Upper lobe of left lung (tissue), 4 donors: ENCODE measurements around the gene PSMA8.

ENCODE experiments used
- CTCF ChIP-seq, 6 experiments: fragments of 450-650 bp in 4 of 6; fragments of 200-600 bp in 2 of 6; sonication (generic) in 2 of 6; IDR thresholded peaks; one replicate each; pipeline ENCODE4 v1.5.1; 2016 to 2019; ENCODE audit warnings: antibody characterized with exemption in 6 of 6
- EP300 ChIP-seq, 4 donors: sonication (generic); formaldehyde crosslinking; IDR thresholded peaks; one replicate each; pipeline ENCODE4 v1.5.1; 2017; ENCODE audit warnings: antibody characterized with exemption in 4 of 4, control low read depth in 2 of 4

- TF ChIP-seq CTCF (IDR thresholded peaks at IDR 0.05) (no peak), EP300 (IDR thresholded peaks at IDR 0.05) (no peak)
These were observed 30.1 kb upstream of the PSMA8 start for GRCh38 chr18:26103579-26103978.
